Inferior parietal cortex (tissue), 1 donor: ENCODE measurements around the gene ZNF394.

ENCODE experiments used
- DNase-seq: peaks from one replicate; pipeline ENCODE4 v3.0.0-alpha.2; 2016; ENCODE audit errors: extremely low spot score

ZNF394 gene

GRCh38 chr7:99449326-99449725 lies 50.8 kb downstream of the ZNF394 start:
- no peak for DNase-seq

- no peak for DNase-seq
Measured at GRCh38 chr7:99448855-99449254, 51.2 kb downstream of the ZNF394 start.

GRCh38 chr7:99447943-99448342 lies 52.1 kb downstream of the ZNF394 start:
- DNase-seq = no peak

- DNase-seq = no peak
Measured at GRCh38 chr7:99446096-99446495, 54.0 kb downstream of the ZNF394 start.
